Endothelial cell of umbilical vein (primary cell): ENCODE results near the gene VPS8. TPM values are rescaled to one million over a fixed set of nuclear protein-coding genes. Genes with fewer than 3 reads are reported as not detected.

Experiments used
- BruUV-seq: library from RNA; stranded (reverse); fragments of 400-500 nt; replicated peaks from 2 replicates; lab custom pipeline; 2021; lab: Mats Ljungman, UMichigan
- CTCF ChIA-PET: fragments of 300-600, 350-600 bp; sonication (Branson Sonifier 250); formaldehyde crosslinking; loops from one replicate; lab custom pipeline; 2021; ENCODE audit warnings: antibody characterized with exemption, inconsistent platforms; lab: Charles Lee
- POLR2A ChIA-PET: fragments of 300-600, 350-600 bp; sonication (Branson Sonifier 250); formaldehyde crosslinking; loops from one replicate; lab custom pipeline; 2021; ENCODE audit warnings: antibody characterized with exemption, inconsistent platforms; lab: Charles Lee
- DNase-seq: peaks from one replicate; pipeline ENCODE4 v3.0.0-alpha.2; 2011; ENCODE audit warnings: low read depth, low spot score
- FAIRE-seq: peaks from 2 replicates; lab custom pipeline; 2011; peaks lifted over from hg19 to GRCh38; lab: Jason Lieb, UNC
- H2AFZ ChIP-seq: 2 replicates; pipeline ENCODE4 v1.6.0; 2012; ENCODE audit warnings: low read depth, low read length, control low read depth, inconsistent platforms
- H3K27ac ChIP-seq: 2 replicates; pipeline ENCODE4 v1.5.1; 2011; ENCODE audit warnings: low read depth, mild to moderate bottlenecking, control low read depth, low read length, moderate library complexity; ENCODE audit not compliant: insufficient read depth
- H3K27me3 ChIP-seq, 2 experiments: 2 replicates each; pipeline versions ENCODE4 v1.6.0 to v1.6.1; 2011; ENCODE audit warnings: low read length in 2 of 2, mixed read lengths in 1 of 2; ENCODE audit not compliant: control insufficient read depth in 2 of 2, insufficient read depth in 2 of 2
- H3K36me3 ChIP-seq, 2 experiments: 2 replicates in 1 of 2; 3 replicates in 1 of 2; pipeline ENCODE4 v1.5.1; 2011; ENCODE audit warnings: low read length in 2 of 2, mild to moderate bottlenecking in 1 of 2, moderate library complexity in 1 of 2; ENCODE audit not compliant: control insufficient read depth in 2 of 2, insufficient read depth in 2 of 2; ENCODE audit errors: extremely low read depth in 1 of 2
- H3K4me1 ChIP-seq: 3 replicates; pipeline ENCODE4 v1.5.1; 2011; ENCODE audit warnings: mild to moderate bottlenecking, low read length; ENCODE audit not compliant: control insufficient read depth, insufficient read depth; ENCODE audit errors: extremely low read depth
- H3K4me2 ChIP-seq: 2 replicates; pipeline ENCODE4 v1.6.1; 2011; ENCODE audit warnings: low read length, control low read depth, mixed read lengths; ENCODE audit not compliant: insufficient read depth
- H3K4me3 ChIP-seq, 3 experiments: fragments of 200-600 bp in 1 of 3; sonication (generic), shearing (Covaris generic) in 1 of 3; replicated peaks in 1 of 3; 2 replicates each; pipeline ENCODE4 v1.5.1; 2011 to 2016; ENCODE audit warnings: control low read depth in 3 of 3, low read length in 3 of 3, mild to moderate bottlenecking in 2 of 3, inconsistent platforms in 1 of 3, low read depth in 1 of 3, moderate library complexity in 1 of 3; ENCODE audit not compliant: insufficient read depth in 1 of 3
- H3K79me2 ChIP-seq: 2 replicates; pipeline ENCODE4 v1.6.0; 2012; ENCODE audit warnings: low read length, inconsistent platforms; ENCODE audit not compliant: control insufficient read depth, insufficient read depth
- H3K9ac ChIP-seq: replicated peaks from 2 replicates; pipeline ENCODE3; 2011; ENCODE audit warnings: low read length, control low read depth; ENCODE audit not compliant: insufficient read depth; ENCODE audit errors: extremely low read depth
- H3K9me1 ChIP-seq: replicated peaks from 3 replicates; pipeline ENCODE4 v1.6.0; 2011; ENCODE audit warnings: mild to moderate bottlenecking, low read length; ENCODE audit not compliant: control insufficient read depth, insufficient read depth; ENCODE audit errors: extremely low read depth
- H3K9me3 ChIP-seq: replicated peaks from 2 replicates; pipeline ENCODE4 v1.5.1; 2012; ENCODE audit warnings: low read length, inconsistent platforms; ENCODE audit not compliant: control insufficient read depth, insufficient read depth
- H4K20me1 ChIP-seq: replicated peaks from 2 replicates; pipeline ENCODE3; 2011; ENCODE audit warnings: mild to moderate bottlenecking, low read length; ENCODE audit not compliant: control insufficient read depth, insufficient read depth; ENCODE audit errors: extremely low read depth
- CTCF ChIP-seq, 2 donors: IDR thresholded peaks; 1 replicate in 1 of 2; 2 replicates in 1 of 2; pipeline ENCODE4 v1.5.1; 2011; ENCODE audit warnings: low read length in 2 of 2, mild to moderate bottlenecking in 2 of 2, moderate library complexity in 2 of 2, control low read depth in 1 of 2, inconsistent platforms in 1 of 2, low read depth in 1 of 2; ENCODE audit not compliant: insufficient read depth in 1 of 2; ENCODE audit errors: extremely low read depth in 1 of 2
- EZH2 ChIP-seq: IDR thresholded peaks from 2 replicates; pipeline ENCODE4 v1.6.1; 2012; ENCODE audit warnings: borderline replicate concordance, low read depth, mild to moderate bottlenecking, moderate library complexity, low read length, inconsistent platforms; ENCODE audit not compliant: severe bottlenecking
- FOS ChIP-seq: IDR thresholded peaks from 2 replicates; pipeline ENCODE4 v1.6.1; 2011; ENCODE audit warnings: mild to moderate bottlenecking, low read length, moderate library complexity, borderline replicate concordance; ENCODE audit not compliant: insufficient read depth
- GATA2 ChIP-seq: IDR thresholded peaks from 2 replicates; pipeline ENCODE4 v1.7.0; 2011; ENCODE audit warnings: low read depth, mild to moderate bottlenecking, moderate library complexity, mixed read lengths, low read length; ENCODE audit not compliant: insufficient read length, insufficient read depth
- JUN ChIP-seq: IDR thresholded peaks from 2 replicates; pipeline ENCODE4 v1.6.1; 2011; ENCODE audit warnings: borderline replicate concordance, low read depth; ENCODE audit not compliant: insufficient read length, insufficient read depth
- MAX ChIP-seq: IDR thresholded peaks from 2 replicates; pipeline ENCODE4 v1.6.1; 2011; ENCODE audit not compliant: insufficient read depth, insufficient read length
- MYC ChIP-seq: IDR thresholded peaks from one replicate; pipeline ENCODE4 v1.6.1; 2011; ENCODE audit warnings: mild to moderate bottlenecking, low read depth, low read length
- POLR2A ChIP-seq: IDR thresholded peaks from 2 replicates; pipeline ENCODE4 v1.6.1; 2012; ENCODE audit warnings: low read depth, mild to moderate bottlenecking, control low read depth, low read length
- POLR2AphosphoS5 ChIP-seq: IDR thresholded peaks from 2 replicates; pipeline ENCODE4 v1.6.1; 2012; ENCODE audit warnings: low read depth, mild to moderate bottlenecking, control low read depth, low read length, moderate library complexity; ENCODE audit not compliant: insufficient read depth
- dilution Hi-C: fragments of 300-500 bp; cut with MboI; formaldehyde crosslinking; loops from one replicate; pipeline ENCODE4 v1.15.0; 2019; ENCODE audit warnings: low sequenced_read_pairs; ENCODE audit not compliant: extremely low pct_ligation_motif_present
- intact Hi-C: fragments of 100-400 bp; cut with micrococcal nuclease; formaldehyde crosslinking; loops from one replicate; pipeline ENCODE4 v1.10.0; 2022
- polyA plus RNA-seq, 4 experiments: library from polyadenylated mRNA; depleted of rRNA in 3 of 4; stranded (reverse) in 3 of 4; unstranded in 1 of 4; fragments of >200 nt; gene quantifications; 2 replicates each; pipeline versions ENCODE4 v1.2.1 to v1.2.3, GENCODE V29; 2011 to 2012; ENCODE audit warnings: missing spikeins in 1 of 4
- total RNA-seq: library from RNA; stranded (reverse); gene quantifications from 2 replicates; pipeline ENCODE4 v1.2.3, GENCODE V29; 2021

The VPS8 gene
- total and polyA plus RNA-seq, 2 donors (not counting 3 experiments of a cell fraction or from before 2014, with no cell fraction given): 13.7 to 51.6 TPM

GRCh38 chr3:184772667-184773272 lies 39.2 kb upstream of the VPS8 start:
- no peaks in the 10 kb centered on the region for H3K9me1 ChIP-seq
- TF ChIP-seq EZH2: no peak
- no peak for TF ChIP-seq POLR2AphosphoS5
- no peak for TF ChIP-seq MYC
- no peak for TF ChIP-seq CTCF (IDR thresholded peaks at IDR 0.05; ENCODE audit: extremely low read depth in 1 of 2, insufficient read depth in 1 of 2, low read depth in 1 of 2, low read length in 2 of 2)
- TF ChIP-seq FOS: no peak
- TF ChIP-seq JUN: no peak
- TF ChIP-seq MAX: no peak
- TF ChIP-seq POLR2A: no peak
- no peak for TF ChIP-seq GATA2
- H3K79me2 ChIP-seq: no peaks in the 10 kb centered on the region
- H3K9me3 ChIP-seq: no peaks in the 10 kb centered on the region
- BruUV-seq: no TSS peak
- H3K4me3 ChIP-seq: no peak overlapping the region
- intact Hi-C loops (loop anchor here (10.0 kb wide), 1 partner anchor 398 kb away; the partner anchor contains the start of gene THPO), dilution Hi-C loops (no loop called here)
- no peak overlapping the region for H3K4me2 ChIP-seq
- H3K27ac ChIP-seq: no peak overlapping the region
- CTCF ChIA-PET: interaction anchor here (1.0 to 1.4 kb wide), 3 partner anchors 18 to 31 kb away, joined by 3 to 4 read pairs (median 3); no protein-coding TSS in a partner anchor
- peaks cover 0 to 3% of the 10 kb centered on the region in 2 experiments for H3K27me3 ChIP-seq
- H4K20me1 ChIP-seq: no peaks in the 10 kb centered on the region
- no peak for DNase-seq
- no peak for FAIRE-seq
- H3K36me3 ChIP-seq: no peaks in the 10 kb centered on the region
- H2AFZ ChIP-seq: no peak overlapping the region
- no peaks in the 10 kb centered on the region for H3K4me1 ChIP-seq
- no peak overlapping the region for H3K9ac ChIP-seq
- POLR2A ChIA-PET: no interaction called here
